GM12878 (cell line): ENCODE results near the gene SSNA1. TPM values are rescaled to one million over a fixed set of nuclear protein-coding genes. Genes with fewer than 3 reads are reported as not detected.

Source experiments
- ATAC-seq: fragments of 200-7000 bp; cut with Tn5 transposase; 3 replicates; pipeline ENCODE4 v1.9.1; 2020; ENCODE audit warnings: mild to moderate bottlenecking, moderate library complexity
- BruUV-seq: library from RNA; stranded (reverse); fragments of 400-500 nt; replicated peaks from 2 replicates; lab custom pipeline; 2021; lab: Mats Ljungman, UMichigan
- CTCF ChIA-PET: fragments of 300-600 bp; sonication (Branson Sonifier 250); formaldehyde crosslinking; extraction: SDS; loops from one replicate; lab custom pipeline; 2021; ENCODE audit warnings: inconsistent platforms; lab: Yijun Ruan, JAX
- POLR2A ChIA-PET: fragments of 350-600 bp; formaldehyde crosslinking; extraction: SDS; loops from one replicate; lab custom pipeline; 2021; ENCODE audit warnings: inconsistent platforms; lab: Charles Lee
- RAD21 ChIA-PET: fragments of 300-600 bp; sonication (Branson Sonifier 250); formaldehyde crosslinking; loops from one replicate; lab custom pipeline; 2023; ENCODE audit warnings: antibody characterized with exemption; ENCODE audit not compliant: unreplicated experiment; lab: Charles Lee
- SMC1A ChIA-PET: fragments of 300-600 bp; sonication (Branson Sonifier 250); formaldehyde crosslinking; loops from one replicate; lab custom pipeline; 2023; ENCODE audit not compliant: unreplicated experiment, uncharacterized antibody; lab: Charles Lee
- DNase-seq: peaks from one replicate; pipeline ENCODE4 v3.0.0-alpha.2; 2011; ENCODE audit warnings: low read depth, low spot score
- FAIRE-seq: peaks from 3 replicates; lab custom pipeline; 2011; peaks lifted over from hg19 to GRCh38; lab: Jason Lieb, UNC
- H2AFZ ChIP-seq: 2 replicates; pipeline ENCODE4 v1.6.0; 2011; ENCODE audit warnings: low read depth, low read length, control low read depth; ENCODE audit not compliant: control insufficient read depth
- H3K27ac ChIP-seq: 2 replicates; pipeline ENCODE4 v1.5.1; 2011; ENCODE audit warnings: control low read depth; ENCODE audit not compliant: control insufficient read depth, insufficient read depth
- H3K27me3 ChIP-seq, 2 experiments: replicated peaks in 1 of 2; 2 replicates each; pipeline versions ENCODE4 v1.6.0 to v1.6.1; 2011; ENCODE audit warnings: low read length in 1 of 2; ENCODE audit not compliant: control insufficient read depth in 2 of 2, insufficient read depth in 2 of 2
- H3K36me3 ChIP-seq, 2 experiments: 2 replicates each; pipeline ENCODE4 v1.5.1; 2011; ENCODE audit warnings: low read length in 1 of 2; ENCODE audit not compliant: control insufficient read depth in 2 of 2, insufficient read depth in 2 of 2
- H3K4me1 ChIP-seq: 2 replicates; pipeline ENCODE4 v1.6.1; 2011; ENCODE audit warnings: mild to moderate bottlenecking, low read length, moderate library complexity, mixed read lengths; ENCODE audit not compliant: control insufficient read depth, insufficient read depth
- H3K4me2 ChIP-seq: 2 replicates; pipeline ENCODE4 v1.6.0; 2011; ENCODE audit warnings: control low read depth; ENCODE audit not compliant: control insufficient read depth, insufficient read depth
- H3K4me3 ChIP-seq: fragments of 200-600 bp; sonication (generic); 2 replicates; pipeline ENCODE4 v1.5.1; 2016
- H3K79me2 ChIP-seq: 2 replicates; pipeline ENCODE4 v1.6.0; 2011; ENCODE audit warnings: low read length; ENCODE audit not compliant: control insufficient read depth, insufficient read depth
- H3K9ac ChIP-seq: 2 replicates; pipeline ENCODE4 v1.8.0; 2011; ENCODE audit warnings: low read length, control low read depth, mixed read lengths; ENCODE audit not compliant: control insufficient read depth, insufficient read depth
- H3K9me3 ChIP-seq: replicated peaks from 3 replicates; pipeline ENCODE4 v1.5.1; 2011; ENCODE audit warnings: mild to moderate bottlenecking, low read length; ENCODE audit not compliant: control insufficient read depth, insufficient read depth
- H4K20me1 ChIP-seq: 2 replicates; pipeline ENCODE4 v1.6.0; 2011; ENCODE audit not compliant: control insufficient read depth, insufficient read depth
- FOXM1 ChIP-seq: IDR thresholded peaks from 2 replicates; pipeline ENCODE4 v1.6.1; 2012; ENCODE audit warnings: low read depth, mild to moderate bottlenecking, inconsistent platforms, low read length, moderate library complexity
- NFYB ChIP-seq: IDR thresholded peaks from 2 replicates; pipeline ENCODE4 v1.6.1; 2011; ENCODE audit warnings: low read depth, mild to moderate bottlenecking, low read length, improper control_type of control experiment, moderate library complexity; ENCODE audit not compliant: insufficient read depth
- POLR2A ChIP-seq: IDR thresholded peaks from 2 replicates; pipeline ENCODE4 v1.6.1; 2011; ENCODE audit warnings: low read depth, mild to moderate bottlenecking, low read length
- RUNX3 ChIP-seq: IDR thresholded peaks from 2 replicates; pipeline ENCODE4 v1.6.1; 2012; ENCODE audit warnings: low read length, inconsistent platforms
- SKIL ChIP-seq: fragments of 450-650 bp; IDR thresholded peaks from 2 replicates; pipeline ENCODE4 v1.6.1; 2017; ENCODE audit warnings: mild to moderate bottlenecking, low read depth, inconsistent platforms; ENCODE audit not compliant: poor library complexity, severe bottlenecking
- SUZ12 ChIP-seq: fragments of 200-600 bp; sonication (generic); IDR thresholded peaks from one replicate; pipeline ENCODE4 v1.6.1; 2018; ENCODE audit warnings: antibody characterized with exemption, mild to moderate bottlenecking; ENCODE audit not compliant: unreplicated experiment
- TCF7 ChIP-seq: IDR thresholded peaks from 2 replicates; pipeline ENCODE4 v1.6.1; 2014; ENCODE audit warnings: antibody characterized with exemption, borderline replicate concordance
- USF2 ChIP-seq: IDR thresholded peaks from 2 replicates; pipeline ENCODE4 v1.6.1; 2011; ENCODE audit warnings: low read depth, low read length, improper control_type of control experiment, borderline replicate concordance
- ZBTB33 ChIP-seq: fragments of 450-650 bp; IDR thresholded peaks from 2 replicates; pipeline ENCODE4 v1.6.1; 2017; ENCODE audit warnings: mild to moderate bottlenecking
- ZBTB4 ChIP-seq: fragments of 450-650 bp; formaldehyde crosslinking; IDR thresholded peaks from 2 replicates; pipeline ENCODE4 v1.4.0; 2022; ENCODE audit warnings: mild to moderate bottlenecking, moderate library complexity
- WGBS: methylation state at CpG from one replicate; pipeline ENCODE4 v1.1.6; 2016; ENCODE audit warnings: low lambda C conversion rate; ENCODE audit not compliant: insufficient replicate concordance, insufficient coverage; ENCODE audit errors: missing lambda C conversion rate; 5-methylcytosine and 5-hydroxymethylcytosine counted together
- in situ Hi-C: fragments of 300-500 bp; cut with MboI; formaldehyde crosslinking; loops from 9 replicates; pipeline ENCODE4 v1.14.3; 2018; ENCODE audit warnings: mixed read lengths
- intact Hi-C: fragments of 100-400 bp; cut with micrococcal nuclease; formaldehyde crosslinking; loops from one replicate; pipeline ENCODE4 v1.14.2; 2022; ENCODE audit not compliant: unreplicated experiment
- polyA plus RNA-seq, 11 experiments: library from polyadenylated mRNA; depleted of rRNA in 4 of 11; unstranded in 6 of 11; stranded (reverse) in 5 of 11; fragments of >200 nt; fragmentation: Nextera tagmentation in 4 of 11; fragmentation: Illumina TruSeq in 1 of 11; extraction: Ambion mirVana in 4 of 11; extraction: Trizol in 1 of 11; gene quantifications; 1 replicate in 1 of 11; 2 replicates in 10 of 11; pipeline versions ENCODE4 v1.2.1 to v1.2.3, GENCODE V29; 2011 to 2016; ENCODE audit warnings: inconsistent platforms in 2 of 11, missing spikeins in 2 of 11, low read depth in 1 of 11
- total RNA-seq, 4 experiments: library from RNA; depleted of rRNA in 3 of 4; stranded (reverse); fragments of >200 nt in 3 of 4; fragmentation: Illumina TruSeq in 1 of 4; extraction: Trizol in 1 of 4; gene quantifications; 2 replicates each; pipeline versions ENCODE4 v1.2.1 to v1.2.3, GENCODE V29; 2013 to 2021

Gene SSNA1
- total and polyA plus RNA-seq, 10 of the 15 experiments (the other 5 are each of a cell fraction or from before 2014, with no cell fraction given): 0.63 to 139 (median 78.0) TPM

- DNase-seq (no peak), FAIRE-seq (no peak), ATAC-seq (no peak)
- CTCF ChIA-PET: interaction anchor here (0.6 kb wide), 1 partner anchor 28 kb away, joined by 3 read pairs; no protein-coding TSS in a partner anchor
- Histone ChIP-seq H3K9ac (no peak overlapping the region), H3K79me2 (peaks cover 8% of the 10 kb centered on the region), H2AFZ (no peak overlapping the region), H3K4me2 (peak overlapping the region; percentile 54; the same call in 1 of the 2 replicates), H3K27ac (no peak overlapping the region), H3K4me1 (peaks cover 21% of the 10 kb centered on the region), H3K27me3 (no peaks in the 10 kb centered on the region), H3K9me3 (no peaks in the 10 kb centered on the region), H4K20me1 (no peaks in the 10 kb centered on the region), H3K36me3 (no peaks in the 10 kb centered on the region), H3K4me3 (no peak overlapping the region)
- 76% methylated on average over 19 of the region's 19 CpGs for WGBS
- POLR2A ChIA-PET: interaction anchor here (0.8 to 2.5 kb wide), 5 partner anchors 9 to 150 kb away, joined by 3 to 9 read pairs (median 6); partner anchors contain the start of genes RNF208 and SSNA1
- BruUV-seq: no TSS peak
- in situ Hi-C loops (no loop called here), intact Hi-C loops (no loop called here)
- no peak for TF ChIP-seq FOXM1
- TF ChIP-seq ZBTB4 (CRISPR knock-in tag): no peak
- TF ChIP-seq RUNX3: no peak
- no peak for TF ChIP-seq ZBTB33
- TF ChIP-seq SKIL: no peak
- no peak for TF ChIP-seq POLR2A
- TF ChIP-seq TCF7: no peak
- TF ChIP-seq SUZ12: no peak
- no peak for TF ChIP-seq NFYB
- no peak for TF ChIP-seq USF2
- SMC1A ChIA-PET: interaction anchor here (0.9 to 1.9 kb wide), 3 partner anchors 9 to 49 kb away, joined by 4 to 9 read pairs (median 5); partner anchors contain the start of genes ANAPC2 and SSNA1
- RAD21 ChIA-PET: interaction anchor here (1.3 kb wide), 1 partner anchor 29 kb away, joined by 3 read pairs; no protein-coding TSS in a partner anchor
These were observed 9.8 kb downstream of the SSNA1 start for GRCh38 chr9:137198051-137198901.
